Uterus (tissue), 4 donors: ENCODE measurements around the gene DNMT3A. TPM values are rescaled to one million over a fixed set of nuclear protein-coding genes. Genes with fewer than 3 reads are reported as not detected.

Experiments used
- DNase-seq, 2 donors: peaks; one replicate each; pipeline ENCODE4 v3.0.0-alpha.2; 2019 to 2020
- H3K27ac ChIP-seq, 2 donors: fragments of 200-600 bp; sonication (generic); 1 replicate in 1 of 2; 2 replicates in 1 of 2; pipeline ENCODE4 v1.5.1; 2016 to 2018
- H3K27me3 ChIP-seq, 2 donors: fragments of 200-600 bp; sonication (generic); one replicate each; pipeline ENCODE4 v1.5.1; 2018 to 2019; ENCODE audit warnings: control low read depth in 1 of 2
- H3K36me3 ChIP-seq, 2 donors: fragments of 200-600 bp; sonication (generic); one replicate each; pipeline ENCODE4 v1.5.1; 2019; ENCODE audit warnings: control low read depth in 1 of 2
- H3K4me1 ChIP-seq, 2 donors: fragments of 200-600 bp; sonication (generic); one replicate each; pipeline ENCODE4 v1.5.1; 2018 to 2019; ENCODE audit warnings: control low read depth in 1 of 2
- H3K4me3 ChIP-seq, 2 donors: fragments of 200-600 bp; sonication (generic); 1 replicate in 1 of 2; 2 replicates in 1 of 2; pipeline ENCODE4 v1.5.1; 2018 to 2019; ENCODE audit warnings: mild to moderate bottlenecking in 1 of 2
- H3K9me3 ChIP-seq, 2 donors: fragments of 200-600 bp; sonication (generic); one replicate each; pipeline ENCODE4 v1.5.1; 2019; ENCODE audit warnings: control low read depth in 1 of 2
- POLR2A ChIP-seq, 2 donors: fragments of 450-650 bp; IDR thresholded peaks; one replicate each; pipeline ENCODE4 v1.6.1; 2016; ENCODE audit warnings: antibody characterized with exemption in 2 of 2, mild to moderate bottlenecking in 1 of 2, moderate library complexity in 1 of 2
- intact Hi-C: fragments of 100-400 bp; cut with DNase I; formaldehyde crosslinking; loops from one replicate; pipeline ENCODE4 v1.15.1; 2023; ENCODE audit warnings: low total_unique reads
- total RNA-seq, 4 donors: library from RNA; depleted of rRNA in 3 of 4; stranded (reverse); fragments of >200 nt in 3 of 4; gene quantifications; one replicate each; pipeline versions ENCODE4 v1.1.0 to v1.2.4, GENCODE V29; 2014 to 2023
- TF ChIP-seq, protein P1 (sequence below), 4 experiments: fragments of 200-600 bp in 2 of 4; fragments of 450-650 bp in 2 of 4; sonication (generic) in 2 of 4; IDR thresholded peaks; one replicate each; pipeline ENCODE4 v1.5.1; 2016 to 2019; ENCODE audit warnings: antibody characterized with exemption in 4 of 4, mild to moderate bottlenecking in 2 of 4, moderate library complexity in 1 of 4
- donor health status: DM: yes; HTN: yes; CAD: no.

DNMT3A gene
- total RNA-seq, 4 donors from 2014 or later = 2.3 to 95.8 (median 29.9) TPM

DNA sequence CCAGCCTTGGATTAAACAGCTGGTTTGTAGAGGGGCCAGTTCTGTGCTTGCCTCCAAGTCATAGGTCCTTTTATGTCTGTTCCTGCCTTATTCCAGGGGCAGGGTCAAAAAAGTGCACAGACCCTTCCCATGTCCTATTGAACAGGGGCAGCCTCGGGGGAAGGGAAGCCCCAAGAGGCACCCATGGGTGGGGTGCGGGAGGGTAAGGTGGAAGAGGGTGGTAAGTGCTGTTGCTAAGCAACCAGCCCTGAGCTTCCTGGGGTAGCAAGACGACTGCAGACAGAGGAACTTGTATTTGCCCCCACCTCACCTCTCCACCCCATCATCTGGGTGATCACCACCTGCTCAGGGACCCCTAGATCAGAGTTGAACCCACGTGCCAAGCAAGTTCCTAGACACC lies 7.7 kb downstream of the DNMT3A start:
- no peak for DNase-seq
- no peaks in the 10 kb centered on the region for H3K27me3 ChIP-seq
- peaks cover 0 to 3% of the 10 kb centered on the region in 2 donors for H3K4me1 ChIP-seq
- H3K27ac ChIP-seq = no peak overlapping the region
- TF ChIP-seq, protein P1, sequence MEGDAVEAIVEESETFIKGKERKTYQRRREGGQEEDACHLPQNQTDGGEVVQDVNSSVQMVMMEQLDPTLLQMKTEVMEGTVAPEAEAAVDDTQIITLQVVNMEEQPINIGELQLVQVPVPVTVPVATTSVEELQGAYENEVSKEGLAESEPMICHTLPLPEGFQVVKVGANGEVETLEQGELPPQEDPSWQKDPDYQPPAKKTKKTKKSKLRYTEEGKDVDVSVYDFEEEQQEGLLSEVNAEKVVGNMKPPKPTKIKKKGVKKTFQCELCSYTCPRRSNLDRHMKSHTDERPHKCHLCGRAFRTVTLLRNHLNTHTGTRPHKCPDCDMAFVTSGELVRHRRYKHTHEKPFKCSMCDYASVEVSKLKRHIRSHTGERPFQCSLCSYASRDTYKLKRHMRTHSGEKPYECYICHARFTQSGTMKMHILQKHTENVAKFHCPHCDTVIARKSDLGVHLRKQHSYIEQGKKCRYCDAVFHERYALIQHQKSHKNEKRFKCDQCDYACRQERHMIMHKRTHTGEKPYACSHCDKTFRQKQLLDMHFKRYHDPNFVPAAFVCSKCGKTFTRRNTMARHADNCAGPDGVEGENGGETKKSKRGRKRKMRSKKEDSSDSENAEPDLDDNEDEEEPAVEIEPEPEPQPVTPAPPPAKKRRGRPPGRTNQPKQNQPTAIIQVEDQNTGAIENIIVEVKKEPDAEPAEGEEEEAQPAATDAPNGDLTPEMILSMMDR (IDR thresholded peaks at IDR 0.05) = no peak
- TF ChIP-seq POLR2A (IDR thresholded peaks at IDR 0.05) = no peak
- H3K4me3 ChIP-seq = no peak overlapping the region
- intact Hi-C loops = no loop called here
- H3K9me3 ChIP-seq = no peaks in the 10 kb centered on the region
- H3K36me3 ChIP-seq = no peaks in the 10 kb centered on the region

DNA sequence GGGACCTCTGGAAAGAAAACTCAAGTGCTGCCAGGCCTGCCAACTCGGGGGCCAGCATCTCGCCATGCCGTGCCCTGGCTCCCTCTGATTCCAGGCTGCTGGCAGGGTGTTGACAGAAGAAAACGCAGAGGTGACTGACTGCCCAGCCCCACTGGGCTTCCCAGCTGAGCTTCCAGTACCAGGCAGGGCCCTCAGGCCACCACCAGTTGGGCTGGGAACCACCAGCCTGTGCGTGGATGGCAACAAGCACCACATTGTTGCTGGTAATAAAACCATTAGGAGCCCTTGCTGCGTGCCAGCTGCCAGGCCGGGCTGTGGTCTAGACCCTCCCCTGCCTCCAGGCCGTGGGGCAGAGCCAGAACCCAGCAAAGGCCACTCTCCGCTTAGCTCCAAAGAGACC lies 9.2 kb downstream of the DNMT3A start:
- DNase-seq = no peak
- intact Hi-C loops = no loop called here
- Histone ChIP-seq H3K4me3 (no peak overlapping the region), H3K9me3 (no peaks in the 10 kb centered on the region), H3K4me1 (peaks cover 0 to 8% of the 10 kb centered on the region in 2 donors), H3K27me3 (no peaks in the 10 kb centered on the region), H3K36me3 (no peaks in the 10 kb centered on the region), H3K27ac (no peak overlapping the region)
- TF ChIP-seq POLR2A (IDR thresholded peaks at IDR 0.05) = no peak
- TF ChIP-seq, protein P1 (IDR thresholded peaks at IDR 0.05) = no peak

DNA sequence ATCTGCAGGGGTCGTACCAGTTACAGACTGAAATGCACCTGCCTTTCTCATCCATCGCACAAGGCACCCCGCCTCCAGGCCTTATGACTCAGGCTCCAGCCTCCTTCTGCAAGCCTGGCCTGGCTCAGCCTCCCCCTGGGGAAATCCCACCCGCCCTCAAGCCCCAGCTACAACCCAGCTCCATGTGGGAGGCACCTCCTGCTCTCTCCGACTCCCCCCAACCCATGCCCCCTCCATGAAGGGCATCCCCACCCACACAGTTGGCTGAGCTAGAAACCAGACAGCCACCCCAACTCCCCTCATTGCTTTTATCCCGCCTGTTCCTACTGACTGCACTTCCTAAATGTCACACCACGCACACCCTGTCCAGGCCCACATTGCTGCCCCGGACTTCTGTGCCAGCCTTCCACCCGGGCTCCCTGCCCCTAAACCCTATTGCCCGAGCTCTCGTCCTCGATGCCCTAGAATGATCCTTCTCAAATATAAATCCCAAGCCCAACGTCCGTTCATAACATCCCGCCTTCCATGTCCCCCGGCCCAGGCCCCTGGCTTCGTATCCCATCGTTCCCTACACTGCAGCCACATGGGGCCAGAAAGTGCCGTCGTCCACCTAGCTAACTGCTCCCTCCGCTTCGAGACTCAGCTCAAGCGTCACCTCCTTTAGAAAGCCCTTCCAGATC lies 9.9 kb downstream of the DNMT3A start:
- H3K4me1 ChIP-seq = peaks cover 0 to 8% of the 10 kb centered on the region in 2 donors
- H3K9me3 ChIP-seq = no peaks in the 10 kb centered on the region
- no peaks in the 10 kb centered on the region for H3K36me3 ChIP-seq
- H3K27me3 ChIP-seq = no peaks in the 10 kb centered on the region
- DNase-seq = no peak
- no peak for TF ChIP-seq POLR2A (IDR thresholded peaks at IDR 0.05)
- TF ChIP-seq, protein P1 (IDR thresholded peaks at IDR 0.05) = no peak
- no peak overlapping the region for H3K27ac ChIP-seq
- intact Hi-C loops = no loop called here
- no peak overlapping the region for H3K4me3 ChIP-seq

DNA sequence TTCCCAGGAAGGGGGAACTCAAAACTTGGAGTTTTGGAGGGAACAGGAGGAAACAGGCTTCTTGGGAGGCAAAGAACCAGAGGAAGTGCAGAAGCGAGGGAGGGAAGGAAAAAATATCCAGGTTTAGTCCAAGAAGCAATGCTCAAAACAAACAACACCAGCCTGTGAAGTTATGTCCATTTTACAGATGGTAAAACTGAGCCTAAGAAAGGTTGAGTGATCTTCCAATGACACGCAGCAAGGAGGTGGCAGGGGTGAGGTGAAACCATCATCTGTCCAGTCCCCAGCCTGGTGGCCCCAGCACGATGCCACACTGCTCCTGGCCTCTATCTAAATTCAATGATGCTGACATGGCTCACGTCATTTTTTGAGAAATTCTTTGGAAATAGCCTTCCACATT lies 10.8 kb downstream of the DNMT3A start:
- DNase-seq = no peak
- no peak overlapping the region for H3K4me3 ChIP-seq
- no peak overlapping the region for H3K27ac ChIP-seq
- no peaks in the 10 kb centered on the region for H3K36me3 ChIP-seq
- no peaks in the 10 kb centered on the region for H3K9me3 ChIP-seq
- TF ChIP-seq, protein P1 (IDR thresholded peaks at IDR 0.05) = no peak
- no peak for TF ChIP-seq POLR2A (IDR thresholded peaks at IDR 0.05)
- peaks cover 0 to 8% of the 10 kb centered on the region in 2 donors for H3K4me1 ChIP-seq
- intact Hi-C loops = no loop called here
- H3K27me3 ChIP-seq = no peaks in the 10 kb centered on the region

DNA sequence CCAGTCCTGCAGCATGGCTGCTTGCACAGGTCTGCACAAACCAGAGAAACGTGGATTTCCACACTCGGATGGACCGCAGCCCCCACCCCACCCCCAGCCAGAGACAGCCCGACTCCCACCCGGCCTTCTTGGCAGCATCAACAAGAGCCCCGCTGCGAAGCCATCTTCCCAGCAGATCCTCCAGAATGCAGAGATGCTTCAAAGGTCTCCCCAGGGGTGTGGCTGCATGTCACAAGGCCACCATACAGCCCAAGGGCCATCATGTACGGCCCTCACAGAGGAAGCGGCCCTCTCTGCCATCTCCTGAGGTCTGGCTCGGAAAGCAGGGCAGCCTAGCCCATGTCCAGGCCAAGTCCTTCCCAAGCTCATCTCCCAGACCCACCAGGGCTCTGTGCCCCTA lies 11.5 kb downstream of the DNMT3A start:
- DNase-seq = no peak
- H3K36me3 ChIP-seq = no peaks in the 10 kb centered on the region
- H3K27me3 ChIP-seq = no peaks in the 10 kb centered on the region
- no peak overlapping the region for H3K27ac ChIP-seq
- TF ChIP-seq, protein P1 (IDR thresholded peaks at IDR 0.05) = no peak
- no peak for TF ChIP-seq POLR2A (IDR thresholded peaks at IDR 0.05)
- H3K4me3 ChIP-seq = no peak overlapping the region
- H3K9me3 ChIP-seq = no peaks in the 10 kb centered on the region
- intact Hi-C loops = no loop called here
- peaks cover 0 to 11% of the 10 kb centered on the region in 2 donors for H3K4me1 ChIP-seq
